Coronary artery (tissue), 2 donors: ENCODE measurements around the gene FARP1.

Experiments used
- DNase-seq: peaks from one replicate; pipeline ENCODE4 v3.0.0-alpha.2; 2017; ENCODE audit warnings: low spot score
- H3K27ac ChIP-seq, 2 donors: fragments of 200-600 bp; sonication (generic); one replicate each; pipeline ENCODE4 v1.5.1; 2016 to 2019
- H3K4me3 ChIP-seq: fragments of 200-600 bp; sonication (generic); 2 replicates; pipeline ENCODE4 v1.5.1; 2016; ENCODE audit warnings: mild to moderate bottlenecking, moderate library complexity
- TF ChIP-seq, protein P1 (sequence below): fragments of 200-600 bp; sonication (generic); IDR thresholded peaks from one replicate; pipeline ENCODE4 v1.5.1; 2019; ENCODE audit warnings: antibody characterized with exemption

FARP1 gene

DNA sequence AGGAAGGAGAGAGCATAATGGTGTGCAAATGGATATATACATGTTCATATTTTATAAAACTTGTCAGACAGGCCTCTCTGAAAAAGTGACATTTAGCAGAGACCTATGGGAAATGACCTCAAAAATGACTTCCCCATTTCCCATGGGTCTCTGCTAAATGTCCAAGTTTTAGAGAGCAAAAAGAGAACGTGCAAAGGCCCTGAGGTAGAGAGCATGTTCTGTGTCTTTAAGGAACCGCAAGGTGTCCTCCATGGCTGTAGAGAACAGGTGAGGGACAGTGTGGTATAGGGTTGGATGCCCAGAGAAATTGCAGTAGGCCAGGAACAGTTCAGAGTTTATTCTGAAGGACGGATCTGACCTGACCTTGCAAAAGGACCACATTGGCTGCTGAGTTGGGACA lies 147.4 kb downstream of the FARP1 start:
- TF ChIP-seq, protein P1, sequence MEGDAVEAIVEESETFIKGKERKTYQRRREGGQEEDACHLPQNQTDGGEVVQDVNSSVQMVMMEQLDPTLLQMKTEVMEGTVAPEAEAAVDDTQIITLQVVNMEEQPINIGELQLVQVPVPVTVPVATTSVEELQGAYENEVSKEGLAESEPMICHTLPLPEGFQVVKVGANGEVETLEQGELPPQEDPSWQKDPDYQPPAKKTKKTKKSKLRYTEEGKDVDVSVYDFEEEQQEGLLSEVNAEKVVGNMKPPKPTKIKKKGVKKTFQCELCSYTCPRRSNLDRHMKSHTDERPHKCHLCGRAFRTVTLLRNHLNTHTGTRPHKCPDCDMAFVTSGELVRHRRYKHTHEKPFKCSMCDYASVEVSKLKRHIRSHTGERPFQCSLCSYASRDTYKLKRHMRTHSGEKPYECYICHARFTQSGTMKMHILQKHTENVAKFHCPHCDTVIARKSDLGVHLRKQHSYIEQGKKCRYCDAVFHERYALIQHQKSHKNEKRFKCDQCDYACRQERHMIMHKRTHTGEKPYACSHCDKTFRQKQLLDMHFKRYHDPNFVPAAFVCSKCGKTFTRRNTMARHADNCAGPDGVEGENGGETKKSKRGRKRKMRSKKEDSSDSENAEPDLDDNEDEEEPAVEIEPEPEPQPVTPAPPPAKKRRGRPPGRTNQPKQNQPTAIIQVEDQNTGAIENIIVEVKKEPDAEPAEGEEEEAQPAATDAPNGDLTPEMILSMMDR, result no peak
- no peak for DNase-seq
- H3K27ac ChIP-seq, result no peak overlapping the region
- H3K4me3 ChIP-seq, result no peak overlapping the region

DNA sequence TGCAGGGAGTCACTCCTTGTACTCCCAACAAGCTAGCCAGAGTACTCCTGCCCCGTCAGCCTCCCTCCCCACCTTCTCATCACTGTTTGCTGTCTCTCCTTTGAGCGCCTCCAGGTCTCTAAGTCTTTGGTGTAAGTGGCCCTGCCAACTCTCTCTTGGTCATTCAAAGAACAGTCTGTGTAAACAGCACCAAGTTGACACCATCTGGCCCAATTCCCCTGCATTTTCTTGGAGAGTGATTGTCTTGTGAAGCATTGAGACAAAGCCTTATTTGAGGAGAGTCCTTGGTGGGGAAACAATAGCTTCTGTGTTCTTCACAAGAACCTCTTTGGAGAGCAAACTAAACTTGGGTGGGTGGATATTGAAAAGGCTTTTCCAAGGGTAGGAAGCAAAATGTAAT lies 148.8 kb downstream of the FARP1 start:
- no peak overlapping the region for H3K4me3 ChIP-seq
- TF ChIP-seq, protein P1, result no peak
- H3K27ac ChIP-seq, result no peak overlapping the region
- no peak for DNase-seq

DNA sequence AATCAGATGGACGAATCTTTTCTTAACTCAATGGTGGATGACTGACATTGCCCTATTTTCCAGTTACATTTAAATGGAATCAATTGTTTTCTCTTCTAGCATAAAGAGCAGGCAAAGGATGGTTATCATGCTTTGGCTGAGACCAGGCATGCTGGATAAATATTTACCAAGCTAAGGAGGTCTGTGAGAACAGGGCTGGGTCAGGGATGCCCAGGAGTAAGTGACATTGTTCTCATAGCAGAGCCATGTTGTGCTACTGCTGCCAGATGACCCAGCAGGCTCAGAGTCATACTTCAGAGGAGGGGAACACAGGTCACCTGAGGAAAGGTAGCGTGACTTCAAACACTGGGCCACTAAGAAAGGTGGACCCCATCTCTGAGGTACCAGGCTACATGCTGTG lies 150.2 kb downstream of the FARP1 start:
- no peak overlapping the region for H3K27ac ChIP-seq
- H3K4me3 ChIP-seq, result no peak overlapping the region
- DNase-seq, result no peak
- TF ChIP-seq, protein P1, result no peak

DNA sequence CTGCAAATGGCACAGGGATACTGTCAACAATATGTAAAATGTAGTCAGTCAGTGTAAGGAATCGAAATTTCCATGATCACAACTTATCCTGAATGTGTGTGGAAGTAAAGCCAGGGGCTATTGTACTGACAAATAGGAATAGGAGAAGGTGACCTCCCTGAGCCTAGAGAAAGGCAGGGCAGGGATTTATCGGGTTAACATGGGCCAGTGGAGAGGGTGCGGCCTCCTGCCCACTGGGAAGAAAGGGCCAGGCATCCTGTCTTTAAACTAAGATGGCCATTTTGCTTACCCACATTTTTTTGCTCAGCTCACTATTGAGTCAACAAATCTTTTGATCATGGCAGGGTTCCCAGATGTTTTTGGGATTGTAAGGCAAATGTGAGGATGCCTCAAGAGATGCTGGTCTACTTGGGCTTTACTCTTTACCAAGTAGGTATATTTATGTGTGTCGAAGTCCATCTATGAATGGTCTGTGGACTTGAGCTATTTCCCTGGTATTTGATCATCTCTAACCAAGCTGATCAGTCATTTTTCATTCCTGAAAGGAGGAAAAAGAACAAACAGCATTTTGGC lies 150.8 kb downstream of the FARP1 start:
- Histone ChIP-seq H3K4me3 (no peak overlapping the region), H3K27ac (no peak overlapping the region)
- TF ChIP-seq, protein P1, result no peak
- no peak for DNase-seq

DNA sequence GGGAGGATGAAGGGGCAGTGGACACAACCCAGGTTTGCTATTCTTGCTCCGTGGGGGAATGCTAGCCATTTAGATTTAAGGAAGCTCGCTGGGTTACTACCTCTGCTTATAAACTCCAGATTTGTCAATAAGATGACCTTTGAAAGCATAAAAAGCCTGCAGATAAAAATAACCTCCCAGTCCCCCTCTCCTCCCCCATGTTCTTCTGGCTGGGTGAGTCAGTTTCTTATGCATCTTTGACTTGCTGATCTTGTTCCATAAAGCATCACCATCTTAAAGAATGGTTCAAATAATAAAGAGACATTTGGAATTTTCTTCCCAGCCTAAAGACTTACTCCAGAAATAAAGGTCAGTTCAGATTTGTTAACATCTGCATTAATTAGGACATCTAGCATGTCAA lies 152.5 kb downstream of the FARP1 start:
- H3K27ac ChIP-seq, result no peak overlapping the region
- TF ChIP-seq, protein P1, result no peak
- no peak overlapping the region for H3K4me3 ChIP-seq
- no peak for DNase-seq

DNA sequence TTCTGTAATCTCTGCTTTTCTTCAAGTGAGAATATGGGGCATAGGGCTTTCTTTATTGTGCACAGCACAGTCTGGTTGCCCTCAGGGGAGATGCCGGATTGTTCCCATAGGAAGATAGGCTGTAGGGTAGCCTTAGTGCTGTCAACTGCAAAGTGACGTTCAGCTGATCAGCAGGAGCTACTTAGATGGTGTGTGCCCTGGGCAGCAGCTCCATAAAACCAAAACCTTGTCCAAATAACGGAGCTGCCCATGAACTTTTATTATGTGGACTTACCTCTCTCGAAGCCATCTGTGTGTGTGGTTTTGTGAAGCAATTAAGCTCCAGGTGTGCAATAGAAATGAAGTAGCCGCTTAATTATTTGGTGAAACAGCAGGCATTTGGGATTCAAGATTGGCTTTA lies 154.2 kb downstream of the FARP1 start:
- Histone ChIP-seq H3K4me3 (no peak overlapping the region), H3K27ac (no peak overlapping the region)
- TF ChIP-seq, protein P1, result no peak
- DNase-seq, result no peak

DNA sequence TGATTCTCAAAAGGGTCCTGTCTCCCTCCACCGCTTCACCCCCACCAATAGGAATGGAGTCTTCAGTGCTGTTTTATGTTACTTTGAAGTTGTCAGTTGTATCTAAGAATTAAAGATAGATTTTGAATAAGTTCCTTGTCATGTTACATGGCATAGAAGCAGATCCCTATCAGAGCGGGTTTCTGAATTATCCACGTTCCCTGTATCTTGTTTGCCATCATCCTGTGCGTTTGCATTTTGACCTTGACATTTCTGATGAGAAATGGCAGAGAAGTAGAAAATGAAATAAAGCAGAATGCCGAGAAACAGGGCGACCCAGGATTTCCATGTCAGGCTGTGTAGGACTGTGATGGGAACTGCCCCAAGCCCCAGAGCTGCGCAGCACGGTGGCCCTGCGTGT lies 154.9 kb downstream of the FARP1 start:
- DNase-seq, result no peak
- Histone ChIP-seq H3K4me3 (no peak overlapping the region), H3K27ac (no peak overlapping the region)
- TF ChIP-seq, protein P1, result no peak
